ENCODE results near the gene RPL15. TPM values are rescaled to one million over a fixed set of nuclear protein-coding genes. Genes with fewer than 3 reads are reported as not detected.
"Not testable (repeated sequence)": the region's sequence is repeated elsewhere in the genome, so short reads cannot be mapped to it uniquely, and the experiment has no call there.

The RPL15 gene
- total and polyA plus RNA-seq, 2 of the 8 experiments (the other 6 are each of a cell fraction or from before 2014, with no cell fraction given) = 2,819 to 6,473 TPM

DNA sequence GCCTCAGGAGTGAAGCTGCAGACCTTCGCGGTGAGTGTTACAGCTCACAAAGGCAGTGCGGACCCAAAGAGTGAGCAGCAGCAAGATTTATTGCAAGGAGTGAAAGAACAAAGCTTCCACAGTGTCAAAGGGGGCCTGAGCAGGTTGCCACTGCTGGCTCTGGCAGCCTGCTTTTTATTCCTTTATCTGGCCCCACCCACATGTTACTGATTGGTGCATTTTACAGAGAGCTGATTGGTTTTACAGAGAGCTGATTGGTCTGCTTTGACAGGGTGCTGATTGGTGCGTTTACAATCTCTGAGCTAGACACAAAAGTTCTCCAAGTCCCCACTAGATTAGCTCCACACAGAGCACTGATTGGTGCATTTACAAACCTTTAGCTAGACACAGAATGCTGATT is 34.9 kb upstream of the RPL15 start:
- Histone ChIP-seq H3K9me3 (ENCODE audit: insufficient read depth in 2 of 2, low read depth in 1 of 2, low read length in 1 of 2) (peaks cover 9 to 17% of the 10 kb centered on the region in 2 experiments; a peak in 3 of 4 replicates), H3K79me2 (ENCODE audit: control insufficient read depth in 1 of 2, insufficient read depth in 2 of 2, low read length in 2 of 2) (peaks cover 3 to 57% of the 10 kb centered on the region in 2 experiments; a peak in 3 of 4 replicates), H3K36me3 (ENCODE audit: control insufficient read depth in 2 of 4, insufficient read depth in 4 of 4, low read length in 3 of 4) (peaks cover 0 to 28% (median 10%) of the 10 kb centered on the region in 4 experiments; a peak in 7 of 8 replicates)
- not testable (repeated sequence) for H3K9ac ChIP-seq (replicated peaks in 1 of 4; ENCODE audit: extremely low read depth in 1 of 4, low read depth in 3 of 4, low read length in 3 of 4); H2BK20ac ChIP-seq (ENCODE audit: low read length); H3K4me1 ChIP-seq (replicated peaks in 1 of 4; ENCODE audit: control insufficient read depth in 3 of 4, insufficient read depth in 4 of 4, low read length in 3 of 4); H2AFZ ChIP-seq (ENCODE audit: low read length); H3K14ac ChIP-seq (ENCODE audit: insufficient read length); H2AK5ac ChIP-seq (ENCODE audit: low read depth, low read length); H4K5ac ChIP-seq (ENCODE audit: insufficient read length, low read depth, low read length); H2BK12ac ChIP-seq (ENCODE audit: low read depth, low read length); H3K27ac ChIP-seq (ENCODE audit: low read depth, low read length); H3K56ac ChIP-seq (replicated peaks; ENCODE audit: insufficient read length, low read depth, low read length); FAIRE-seq; H3K79me1 ChIP-seq (ENCODE audit: low read depth, low read length); H3K4ac ChIP-seq (replicated peaks; ENCODE audit: insufficient read length, low read depth, low read length); DNase-seq (ENCODE audit: low read depth in 1 of 2, low spot score in 2 of 2); H2BK15ac ChIP-seq (ENCODE audit: low read length); H4K8ac ChIP-seq (ENCODE audit: extremely low read depth, insufficient read depth, low read length); H4K20me1 ChIP-seq (replicated peaks in 1 of 2; ENCODE audit: control insufficient read depth in 1 of 2, insufficient read depth in 2 of 2, low read length in 2 of 2); H3K23ac ChIP-seq (ENCODE audit: insufficient read length); H3K23me2 ChIP-seq (ENCODE audit: low read depth, low read length); H3K4me2 ChIP-seq (ENCODE audit: insufficient read depth in 1 of 2, low read depth in 2 of 2, low read length in 2 of 2); H2BK5ac ChIP-seq (ENCODE audit: low read depth, low read length); H2BK120ac ChIP-seq (replicated peaks; ENCODE audit: low read depth, low read length); H3K4me3 ChIP-seq (ENCODE audit: extremely low read depth in 1 of 4, insufficient read depth in 2 of 4, low read depth in 3 of 4, low read length in 4 of 4); H3K18ac ChIP-seq (ENCODE audit: extremely low read depth, low read length); H4K91ac ChIP-seq (replicated peaks; ENCODE audit: insufficient read length, low read length); H3K27me3 ChIP-seq (replicated peaks in 1 of 4; ENCODE audit: control insufficient read depth in 3 of 4, extremely low read depth in 1 of 4, insufficient read depth in 3 of 4, low read length in 3 of 4)
- ChIA-PET POLR2A (ENCODE audit: partially characterized antibody) (interaction anchor here (0.6 to 4.7 kb wide), 4 partner anchors 10 to 176 kb away, joined by 3 to 45 read pairs (median 6); partner anchors contain the start of genes NKIRAS1 and RPL15), CTCF (ENCODE audit: partially characterized antibody) (interaction anchor here (0.6 to 3.4 kb wide), 8 partner anchors 8 to 122 kb away, joined by 3 to 15 read pairs (median 3); no protein-coding TSS in a partner anchor)
- WGBS, 2 experiments (ENCODE audit: extremely low coverage in 1 of 2, insufficient coverage in 1 of 2, insufficient read length in 1 of 2, insufficient replicate concordance in 2 of 2, low coverage in 1 of 2, low lambda C conversion rate in 2 of 2, missing lambda C conversion rate in 1 of 2) = 94% methylated on average over 4 of the region's 4 CpGs; no CpG with 5 or more reads in 1 of the 2 experiments

All from H1 (cell line).